Measurements from ENCODE around the gene TMEM132C.

TMEM132C gene

GRCh38 chr12:128365651-128366231 is 98.8 kb downstream of the TMEM132C start:
- TF ChIP-seq CTCF (IDR thresholded peaks at IDR 0.05; ENCODE audit: insufficient read depth, low read length) (no peak), GABPA (IDR thresholded peaks at IDR 0.05; ENCODE audit: low read depth) (no peak), POLR2AphosphoS5 (IDR thresholded peaks at IDR 0.05; ENCODE audit: low read depth) (no peak), SPI1 (IDR thresholded peaks at IDR 0.05; ENCODE audit: borderline replicate concordance, low read depth) (peak; percentile 44; the same call in 1 of the 2 replicates), REST (IDR thresholded peaks at IDR 0.05; ENCODE audit: insufficient replicate concordance, low read depth) (no peak)
- H3K4me3 ChIP-seq (replicated peaks; ENCODE audit: insufficient read depth, low read length) = no peak overlapping the region
- H3K27ac ChIP-seq (replicated peaks) = no peak overlapping the region
- peaks cover 10% of the 10 kb centered on the region for H3K27me3 ChIP-seq (ENCODE audit: insufficient read depth, poor library complexity, severe bottlenecking)
- DNase-seq (ENCODE audit: low read depth in 1 of 2, low spot score in 1 of 2) = peak in 1 of 2 experiments; percentile 31

- H3K27me3 ChIP-seq (ENCODE audit: insufficient read depth, poor library complexity, severe bottlenecking) = peaks cover 10% of the 10 kb centered on the region
- TF ChIP-seq SPI1 (IDR thresholded peaks at IDR 0.05; ENCODE audit: borderline replicate concordance, low read depth) = no peak
- TF ChIP-seq GABPA (IDR thresholded peaks at IDR 0.05; ENCODE audit: low read depth) = no peak
- TF ChIP-seq POLR2AphosphoS5 (IDR thresholded peaks at IDR 0.05; ENCODE audit: low read depth) = no peak
- no peak for TF ChIP-seq REST (IDR thresholded peaks at IDR 0.05; ENCODE audit: insufficient replicate concordance, low read depth)
- TF ChIP-seq CTCF (IDR thresholded peaks at IDR 0.05; ENCODE audit: insufficient read depth, low read length) = no peak
- DNase-seq (ENCODE audit: low read depth in 1 of 2, low spot score in 1 of 2) = no peak
- no peak overlapping the region for H3K27ac ChIP-seq (replicated peaks)
- H3K4me3 ChIP-seq (replicated peaks; ENCODE audit: insufficient read depth, low read length) = no peak overlapping the region
Observed at GRCh38 chr12:128367961-128368360, 101.0 kb downstream of the TMEM132C start.

- DNase-seq (ENCODE audit: low read depth in 1 of 2, low spot score in 1 of 2) = no peak
Observed at GRCh38 chr12:128381541-128381940, 114.6 kb downstream of the TMEM132C start.

More at GRCh38 chr12:128381541-128381940, 114.6 kb downstream of the TMEM132C start:
- no peak overlapping the region for H3K27ac ChIP-seq (replicated peaks)
- no peaks in the 10 kb centered on the region for H3K27me3 ChIP-seq (ENCODE audit: insufficient read depth, poor library complexity, severe bottlenecking)
- no peak overlapping the region for H3K4me3 ChIP-seq (replicated peaks; ENCODE audit: insufficient read depth, low read length)
- TF ChIP-seq POLR2AphosphoS5 (IDR thresholded peaks at IDR 0.05; ENCODE audit: low read depth) (no peak), GABPA (IDR thresholded peaks at IDR 0.05; ENCODE audit: low read depth) (no peak), REST (IDR thresholded peaks at IDR 0.05; ENCODE audit: insufficient replicate concordance, low read depth) (no peak), CTCF (IDR thresholded peaks at IDR 0.05; ENCODE audit: insufficient read depth, low read length) (no peak), SPI1 (IDR thresholded peaks at IDR 0.05; ENCODE audit: borderline replicate concordance, low read depth) (no peak)

Data from HL-60 (cell line).